ENCODE results near the gene TLE3. TPM values are rescaled to one million over a fixed set of nuclear protein-coding genes. Genes with fewer than 3 reads are reported as not detected.
A peak's percentile ranks its signal among the peaks of the same experiment; 100 is the strongest.

The TLE3 gene
- total and polyA plus RNA-seq, 2 of the 4 experiments (the other 2 are of a cell fraction): 6.5 to 16.3 TPM

DNA sequence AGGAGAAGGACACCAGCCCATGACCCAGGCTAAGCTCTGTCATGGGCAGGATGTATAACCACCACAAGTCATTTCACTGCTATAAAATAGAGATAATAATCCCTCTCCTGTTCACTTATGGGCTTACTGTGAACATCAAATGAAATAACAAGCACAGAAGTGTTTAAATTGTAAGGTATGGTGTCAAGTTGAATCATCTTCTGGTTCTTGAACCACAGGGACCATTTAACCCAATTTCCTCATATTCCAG lies 44.3 kb upstream of the TLE3 start:
- H3K18ac ChIP-seq (ENCODE audit: low read depth, low read length): no peak overlapping the region; the same call in 1 of the 2 replicates
- H4K8ac ChIP-seq (ENCODE audit: low read depth in 2 of 2, low read length in 2 of 2): no peak overlapping the region
- CTCF ChIA-PET: interaction anchor here (0.6 kb wide), 1 partner anchor 19 kb away, joined by 3 read pairs; no protein-coding TSS in a partner anchor
- H3K9me3 ChIP-seq (ENCODE audit: control insufficient read depth, insufficient read depth, low read length): no peaks in the 10 kb centered on the region
- no peaks in the 10 kb centered on the region for H4K20me1 ChIP-seq (ENCODE audit: insufficient read depth, low read length)
- H3K4ac ChIP-seq (ENCODE audit: low read depth, low read length): no peak overlapping the region
- no TSS peak for BruUV-seq (replicated peaks)
- no peak for ATAC-seq (ENCODE audit: low read depth)
- no peak overlapping the region; the same call in 1 of the 2 replicates for H3K23ac ChIP-seq (ENCODE audit: low read depth, low read length)
- intact Hi-C loops (cut with micrococcal nuclease): no loop called here
- H3K9ac ChIP-seq (ENCODE audit: low read depth, low read length): no peak overlapping the region
- H4K5ac ChIP-seq (ENCODE audit: low read depth, low read length): no peak overlapping the region
- no peak overlapping the region; the same call in 1 of the 2 replicates for H2BK120ac ChIP-seq (ENCODE audit: low read depth, low read length)
- no peak overlapping the region for H3K14ac ChIP-seq (replicated peaks; ENCODE audit: low read depth, low read length)
- POLR2A ChIA-PET (ENCODE audit: unreplicated experiment): no interaction called here
- TF ChIP-seq MAFK (IDR thresholded peaks at IDR 0.05; ENCODE audit: low read depth, low read length) (no peak), CHD1 (IDR thresholded peaks at IDR 0.05; ENCODE audit: low read depth, low read length) (no peak), RFX5 (IDR thresholded peaks at IDR 0.05; ENCODE audit: low read depth, low read length) (no peak)
- TF ChIP-seq, protein P1, sequence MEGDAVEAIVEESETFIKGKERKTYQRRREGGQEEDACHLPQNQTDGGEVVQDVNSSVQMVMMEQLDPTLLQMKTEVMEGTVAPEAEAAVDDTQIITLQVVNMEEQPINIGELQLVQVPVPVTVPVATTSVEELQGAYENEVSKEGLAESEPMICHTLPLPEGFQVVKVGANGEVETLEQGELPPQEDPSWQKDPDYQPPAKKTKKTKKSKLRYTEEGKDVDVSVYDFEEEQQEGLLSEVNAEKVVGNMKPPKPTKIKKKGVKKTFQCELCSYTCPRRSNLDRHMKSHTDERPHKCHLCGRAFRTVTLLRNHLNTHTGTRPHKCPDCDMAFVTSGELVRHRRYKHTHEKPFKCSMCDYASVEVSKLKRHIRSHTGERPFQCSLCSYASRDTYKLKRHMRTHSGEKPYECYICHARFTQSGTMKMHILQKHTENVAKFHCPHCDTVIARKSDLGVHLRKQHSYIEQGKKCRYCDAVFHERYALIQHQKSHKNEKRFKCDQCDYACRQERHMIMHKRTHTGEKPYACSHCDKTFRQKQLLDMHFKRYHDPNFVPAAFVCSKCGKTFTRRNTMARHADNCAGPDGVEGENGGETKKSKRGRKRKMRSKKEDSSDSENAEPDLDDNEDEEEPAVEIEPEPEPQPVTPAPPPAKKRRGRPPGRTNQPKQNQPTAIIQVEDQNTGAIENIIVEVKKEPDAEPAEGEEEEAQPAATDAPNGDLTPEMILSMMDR (conservative IDR thresholded peaks at IDR 0.05; ENCODE audit: low read depth, low read length): no peak
- TF ChIP-seq, protein P2, sequence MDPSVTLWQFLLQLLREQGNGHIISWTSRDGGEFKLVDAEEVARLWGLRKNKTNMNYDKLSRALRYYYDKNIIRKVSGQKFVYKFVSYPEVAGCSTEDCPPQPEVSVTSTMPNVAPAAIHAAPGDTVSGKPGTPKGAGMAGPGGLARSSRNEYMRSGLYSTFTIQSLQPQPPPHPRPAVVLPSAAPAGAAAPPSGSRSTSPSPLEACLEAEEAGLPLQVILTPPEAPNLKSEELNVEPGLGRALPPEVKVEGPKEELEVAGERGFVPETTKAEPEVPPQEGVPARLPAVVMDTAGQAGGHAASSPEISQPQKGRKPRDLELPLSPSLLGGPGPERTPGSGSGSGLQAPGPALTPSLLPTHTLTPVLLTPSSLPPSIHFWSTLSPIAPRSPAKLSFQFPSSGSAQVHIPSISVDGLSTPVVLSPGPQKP (IDR thresholded peaks at IDR 0.05; ENCODE audit: borderline replicate concordance, low read depth, low read length): no peak
- in situ Hi-C loops (cut with MboI; ENCODE audit: low sequenced_read_pairs): no loop called here
- no peak for DNase-seq
- H2AK9ac ChIP-seq (replicated peaks; ENCODE audit: low read depth, low read length, poor library complexity): no peak overlapping the region
- no peak overlapping the region for H3K4me3 ChIP-seq (ENCODE audit: insufficient read depth, low read depth, low read length)
- no peaks in the 10 kb centered on the region for H3K9me1 ChIP-seq (ENCODE audit: insufficient read depth, low read length)
- peaks cover 31% of the 10 kb centered on the region for H3K27me3 ChIP-seq (ENCODE audit: control insufficient read depth, insufficient read depth, low read length)
- peaks cover 10% of the 10 kb centered on the region; the same call in 1 of the 2 replicates for H3K4me1 ChIP-seq (ENCODE audit: control insufficient read depth, insufficient read depth, low read length)
- H2AFZ ChIP-seq (replicated peaks; ENCODE audit: low read length, poor library complexity): peak overlapping the region; percentile 18
- no peak overlapping the region for H3K27ac ChIP-seq (ENCODE audit: insufficient read depth, low read length)
- dilution Hi-C loops (cut with HindIII; ENCODE audit: low sequenced_read_pairs, unreplicated experiment): no loop called here
- no peaks in the 10 kb centered on the region for H3K36me3 ChIP-seq (ENCODE audit: control insufficient read depth, insufficient read depth, low read length)
- H4K91ac ChIP-seq (ENCODE audit: insufficient read depth, low read depth, low read length): no peak overlapping the region
- no peak overlapping the region; the same call in 1 of the 2 replicates for H3K4me2 ChIP-seq (ENCODE audit: low read depth, low read length)
- H3K79me1 ChIP-seq (ENCODE audit: low read depth in 1 of 2, low read length in 2 of 2): no peaks in the 10 kb centered on the region
- H2BK5ac ChIP-seq (ENCODE audit: low read depth, low read length, poor library complexity, severe bottlenecking): no peak overlapping the region
- no peak overlapping the region for H2BK15ac ChIP-seq (ENCODE audit: low read depth, low read length)
- no peak overlapping the region for H2AK5ac ChIP-seq (ENCODE audit: low read depth, low read length)
- no peak overlapping the region for H3K56ac ChIP-seq (ENCODE audit: extremely low read depth, insufficient read depth, low read length)
- no peak overlapping the region for H2BK20ac ChIP-seq (ENCODE audit: low read depth, low read length)
